ENCODE results near the gene BIVM. TPM values are rescaled to one million over a fixed set of nuclear protein-coding genes. Genes with fewer than 3 reads are reported as not detected.

Gene BIVM
- total and polyA plus RNA-seq, 2 experiments from 2014 or later, result 3.2 to 4.2 TPM

GRCh38 chr13:102830646-102831045 is 31.7 kb downstream of the BIVM start:
- Histone ChIP-seq H4K20me1 (replicated peaks; ENCODE audit: insufficient read depth) (no peaks in the 10 kb centered on the region), H3K9me2 (ENCODE audit: insufficient read depth) (no peaks in the 10 kb centered on the region), H3F3A (replicated peaks; ENCODE audit: low read depth) (no peaks in the 10 kb centered on the region), H3K79me2 (replicated peaks; ENCODE audit: insufficient read depth) (no peaks in the 10 kb centered on the region), H2AFZ (no peak overlapping the region), H3K36me3 (ENCODE audit: insufficient read depth) (no peaks in the 10 kb centered on the region), H3K4me3 (no peak overlapping the region), H3K4me2 (no peak overlapping the region), H3K4me1 (ENCODE audit: insufficient read depth) (peaks cover 3% of the 10 kb centered on the region), H3K27me3 (ENCODE audit: insufficient read depth) (no peaks in the 10 kb centered on the region), H3K27ac (ENCODE audit: low read depth) (no peak overlapping the region)
- Mint-ChIP-seq H3K9me3 (no peaks in the 10 kb centered on the region), H3K4me1 (peaks cover 13% of the 10 kb centered on the region), H3K27me3 (ENCODE audit: insufficient read depth, low read depth, poor library complexity) (peaks cover 4% of the 10 kb centered on the region), H3K36me3 (ENCODE audit: low read depth) (no peaks in the 10 kb centered on the region), H3K4me3 (no peak overlapping the region), H3K27ac (no peak overlapping the region)
- DNase-seq (ENCODE audit: low spot score), result peak; percentile 7
- ATAC-seq, result no peak
- no peak for TF ChIP-seq NANOG (IDR thresholded peaks at IDR 0.05; ENCODE audit: borderline replicate concordance)
- no peak for TF ChIP-seq REST (IDR thresholded peaks at IDR 0.05; ENCODE audit: unreplicated experiment)
- no peak for TF ChIP-seq POLR2AphosphoS5 (IDR thresholded peaks at IDR 0.05; ENCODE audit: low read depth)
- TF ChIP-seq ZNF462 (CRISPR knock-in tag; IDR thresholded peaks at IDR 0.05), result no peak
- no peak for TF ChIP-seq EZH2phosphoT487 (IDR thresholded peaks at IDR 0.05; ENCODE audit: unreplicated experiment)
- TF ChIP-seq CTCF (conservative IDR thresholded peaks at IDR 0.05; ENCODE audit: low read depth in 2 of 2), result no peak
- TF ChIP-seq ZNF331 (CRISPR knock-in tag; IDR thresholded peaks at IDR 0.05; ENCODE audit: low read depth), result no peak
